T-helper 1 cell treated with Interleukin-12 subunit alpha and Interleukin-12 subunit beta and Interleukin-4 antibody, amounts not matched to agents 30 μg/mL and 1 μg/mL, for 36 hours (primary cell): ENCODE data around the gene NF2.

Source experiments
- H3K27ac Mint-ChIP-seq: one replicate; pipeline ENCODE4 v1.8.0; 2021; ENCODE audit warnings: mild to moderate bottlenecking, mixed read lengths
- H3K27me3 Mint-ChIP-seq: one replicate; pipeline ENCODE4 v1.8.0; 2021; ENCODE audit warnings: low read depth, mixed read lengths
- H3K36me3 Mint-ChIP-seq: one replicate; pipeline ENCODE4 v1.8.0; 2021; ENCODE audit warnings: low read depth, mixed read lengths
- H3K4me1 Mint-ChIP-seq: one replicate; pipeline ENCODE4 v1.8.0; 2021; ENCODE audit warnings: low read depth, mixed read lengths
- H3K4me3 Mint-ChIP-seq: one replicate; pipeline ENCODE4 v1.8.0; 2021; ENCODE audit warnings: mild to moderate bottlenecking, moderate library complexity, mixed read lengths
- H3K9me3 Mint-ChIP-seq: one replicate; pipeline ENCODE4 v1.8.0; 2021; ENCODE audit warnings: mixed read lengths

Gene NF2

DNA sequence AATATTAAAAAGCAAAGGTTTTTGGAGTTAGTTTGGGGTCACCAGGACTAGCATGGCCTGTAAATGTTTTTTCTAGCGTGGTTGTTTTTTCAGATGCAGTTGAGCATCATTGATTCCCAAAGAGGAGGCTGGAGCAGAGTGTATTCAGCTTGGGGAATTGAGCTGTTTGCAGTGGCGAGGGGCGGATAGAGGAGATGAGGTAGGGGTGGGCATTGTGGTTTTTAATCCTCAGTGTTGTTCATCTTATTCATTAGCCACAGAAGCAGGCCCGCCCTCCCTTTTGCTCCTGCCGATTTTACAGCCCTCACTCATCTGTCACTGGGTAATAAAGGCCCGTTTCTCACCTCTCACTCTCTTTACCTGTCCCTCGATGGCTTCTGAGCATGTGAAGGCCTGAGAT, 51.4 kb downstream of the NF2 start:
- H3K27me3 Mint-ChIP-seq, result no peaks in the 10 kb centered on the region
- H3K9me3 Mint-ChIP-seq, result no peaks in the 10 kb centered on the region
- no peak overlapping the region for H3K27ac Mint-ChIP-seq
- H3K36me3 Mint-ChIP-seq, result peaks cover 17% of the 10 kb centered on the region
- no peaks in the 10 kb centered on the region for H3K4me1 Mint-ChIP-seq
- H3K4me3 Mint-ChIP-seq, result no peak overlapping the region

DNA sequence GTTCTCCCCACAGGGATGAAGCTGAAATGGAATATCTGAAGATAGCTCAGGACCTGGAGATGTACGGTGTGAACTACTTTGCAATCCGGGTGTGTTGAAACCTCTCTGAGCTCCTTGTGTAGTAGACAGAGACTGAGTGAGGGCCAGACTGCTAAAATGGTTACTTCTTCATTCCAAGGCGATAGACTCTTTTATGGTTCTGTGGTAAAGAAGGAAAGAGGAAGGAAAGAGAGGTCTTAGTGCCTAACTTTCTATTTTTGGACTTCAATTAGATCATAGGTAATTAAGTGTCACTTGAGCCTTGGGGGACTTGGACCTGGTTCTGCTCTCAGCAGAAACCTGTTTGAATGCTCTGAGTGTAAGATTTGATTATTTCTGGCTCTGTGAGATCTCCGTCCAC, 54.7 kb downstream of the NF2 start:
- no peaks in the 10 kb centered on the region for H3K9me3 Mint-ChIP-seq
- no peaks in the 10 kb centered on the region for H3K4me1 Mint-ChIP-seq
- H3K27ac Mint-ChIP-seq, result no peak overlapping the region
- peaks cover 25% of the 10 kb centered on the region for H3K36me3 Mint-ChIP-seq
- no peaks in the 10 kb centered on the region for H3K27me3 Mint-ChIP-seq
- no peak overlapping the region for H3K4me3 Mint-ChIP-seq

DNA sequence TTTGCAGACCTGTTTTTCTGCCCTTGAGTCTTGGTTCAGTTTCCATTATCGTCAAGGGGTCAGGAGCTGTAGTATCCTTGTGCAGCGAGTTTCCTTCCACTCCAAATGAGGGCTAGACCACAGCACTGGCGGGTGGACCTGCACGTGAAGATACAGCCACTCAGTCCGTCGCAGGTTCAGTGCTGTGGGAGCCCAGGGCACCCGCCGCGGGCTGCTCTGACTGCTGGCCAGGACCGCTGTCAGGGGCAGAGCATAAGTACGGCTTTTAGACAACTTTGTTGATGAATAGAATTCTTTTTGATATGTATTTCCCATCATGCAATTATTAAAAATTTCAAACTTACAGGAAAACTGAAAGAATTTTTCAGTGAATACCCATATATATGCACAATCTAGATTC, 56.6 kb downstream of the NF2 start:
- no peak overlapping the region for H3K27ac Mint-ChIP-seq
- no peaks in the 10 kb centered on the region for H3K27me3 Mint-ChIP-seq
- H3K9me3 Mint-ChIP-seq, result no peaks in the 10 kb centered on the region
- no peaks in the 10 kb centered on the region for H3K4me1 Mint-ChIP-seq
- no peak overlapping the region for H3K4me3 Mint-ChIP-seq
- H3K36me3 Mint-ChIP-seq, result peaks cover 26% of the 10 kb centered on the region

DNA sequence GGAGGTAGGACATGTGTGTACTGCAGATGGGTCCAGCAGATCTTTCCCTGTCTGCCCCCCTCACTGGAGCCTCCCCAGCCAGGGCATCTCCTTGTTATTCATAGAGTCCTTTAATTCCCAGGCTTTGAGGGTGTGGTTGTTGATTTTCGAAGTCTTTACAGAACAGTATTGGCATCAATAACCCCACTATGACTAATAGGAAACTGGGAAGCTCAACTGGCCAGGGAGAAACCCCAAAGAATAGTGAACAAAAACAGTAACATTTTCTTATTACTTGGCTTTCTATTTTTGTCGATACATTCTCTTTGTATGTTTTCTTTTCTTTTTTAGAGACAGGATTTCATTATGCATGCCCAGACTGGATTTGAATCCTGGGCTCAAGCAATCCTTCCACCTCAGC, 57.9 kb downstream of the NF2 start:
- H3K36me3 Mint-ChIP-seq, result peaks cover 26% of the 10 kb centered on the region
- H3K27ac Mint-ChIP-seq, result no peak overlapping the region
- no peak overlapping the region for H3K4me3 Mint-ChIP-seq
- no peaks in the 10 kb centered on the region for H3K9me3 Mint-ChIP-seq
- no peaks in the 10 kb centered on the region for H3K27me3 Mint-ChIP-seq
- H3K4me1 Mint-ChIP-seq, result no peaks in the 10 kb centered on the region

DNA sequence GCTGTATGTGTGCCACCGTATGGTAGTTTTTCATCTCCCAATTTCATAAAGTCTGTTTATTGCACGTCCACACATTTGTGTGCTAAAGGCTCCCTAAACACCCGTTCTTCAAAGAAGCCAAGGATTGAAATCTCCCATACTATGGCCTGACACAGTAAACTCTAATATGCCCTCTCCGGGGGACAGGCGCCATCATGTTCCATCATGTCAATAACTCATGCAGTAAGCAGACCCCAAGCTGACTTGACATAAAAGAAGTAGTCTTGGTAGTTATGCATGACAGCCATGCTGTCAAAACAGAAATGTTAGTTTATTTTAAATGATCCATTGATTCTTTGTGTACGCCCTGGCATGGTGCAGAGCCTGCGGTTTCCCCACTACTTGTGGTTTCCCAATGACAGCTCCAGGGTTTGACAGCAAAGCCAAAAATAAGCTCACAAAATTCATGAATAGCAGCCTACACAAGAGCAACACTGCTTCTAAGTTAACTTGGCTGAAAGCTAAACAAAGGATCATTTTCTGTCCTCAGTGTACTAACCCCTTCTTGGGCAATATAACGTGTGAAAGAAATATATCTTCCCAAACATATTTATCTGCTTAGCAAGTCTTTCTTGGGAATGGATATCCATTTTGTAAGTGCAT, 59.9 kb downstream of the NF2 start:
- no peaks in the 10 kb centered on the region for H3K4me1 Mint-ChIP-seq
- H3K36me3 Mint-ChIP-seq, result peaks cover 25% of the 10 kb centered on the region
- no peak overlapping the region for H3K27ac Mint-ChIP-seq
- H3K27me3 Mint-ChIP-seq, result no peaks in the 10 kb centered on the region
- no peaks in the 10 kb centered on the region for H3K9me3 Mint-ChIP-seq
- H3K4me3 Mint-ChIP-seq, result no peak overlapping the region

DNA sequence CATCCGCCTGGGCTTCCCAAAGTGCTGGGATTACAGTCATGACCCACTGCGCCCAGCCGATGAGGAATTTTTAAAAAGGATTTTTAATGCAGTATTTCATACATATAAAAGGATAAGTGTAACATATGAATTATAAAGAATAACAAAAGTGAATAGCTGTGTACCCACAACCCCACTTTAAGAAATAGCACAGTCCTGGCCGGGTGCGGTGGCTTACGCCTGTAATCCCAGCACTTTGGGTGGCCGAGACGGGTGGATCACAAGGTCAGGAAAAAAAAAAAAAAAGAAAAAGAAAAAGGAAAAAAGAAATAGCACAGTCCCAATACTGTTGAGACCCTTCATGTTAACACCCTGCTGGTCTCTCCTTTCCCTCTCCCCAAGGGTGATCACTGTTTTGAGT, 62.1 kb downstream of the NF2 start:
- H3K27ac Mint-ChIP-seq, result no peak overlapping the region
- no peaks in the 10 kb centered on the region for H3K4me1 Mint-ChIP-seq
- peaks cover 26% of the 10 kb centered on the region for H3K36me3 Mint-ChIP-seq
- H3K4me3 Mint-ChIP-seq, result no peak overlapping the region
- H3K9me3 Mint-ChIP-seq, result no peaks in the 10 kb centered on the region
- no peaks in the 10 kb centered on the region for H3K27me3 Mint-ChIP-seq

DNA sequence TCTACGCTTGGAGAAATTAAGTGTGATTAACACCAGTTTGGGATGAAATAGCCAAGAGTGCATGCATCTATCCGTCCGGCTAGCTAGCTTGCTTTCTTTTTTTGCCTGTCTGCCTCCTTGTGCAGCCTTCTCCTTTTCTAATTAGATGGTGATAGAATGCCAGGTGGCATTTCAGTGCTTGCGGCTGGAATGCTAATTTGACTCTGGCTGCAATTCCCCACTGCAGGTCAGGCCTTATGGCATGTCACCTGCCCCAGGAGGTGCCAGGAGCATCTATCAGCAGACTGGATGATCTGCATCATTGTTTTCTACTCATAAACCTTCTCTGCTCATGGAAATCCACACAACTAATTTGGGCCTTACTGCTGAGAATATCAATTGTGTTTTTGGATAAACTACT, 65.2 kb downstream of the NF2 start:
- H3K27me3 Mint-ChIP-seq, result no peaks in the 10 kb centered on the region

DNA sequence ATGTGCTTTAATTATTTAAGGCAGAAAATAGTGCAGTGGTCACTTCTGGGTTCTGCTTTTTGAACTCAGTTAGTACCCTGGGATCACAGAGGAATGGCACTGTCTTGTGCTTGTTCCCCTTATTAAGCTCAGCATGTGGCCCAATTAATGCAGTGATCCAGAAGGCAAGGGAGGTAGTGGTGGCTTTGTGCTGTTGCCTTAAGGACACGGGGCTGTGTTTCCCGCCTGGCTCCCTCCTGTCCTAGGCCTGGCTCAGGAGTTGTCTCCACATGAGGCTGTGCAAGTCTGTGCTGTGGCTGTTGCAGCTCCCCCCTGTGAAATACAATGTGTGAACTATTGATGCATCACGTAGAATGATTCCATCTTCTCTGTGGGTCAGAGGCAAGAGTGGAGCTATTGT, 67.2 kb downstream of the NF2 start:
- Mint-ChIP-seq H3K9me3 (no peaks in the 10 kb centered on the region), H3K4me3 (no peak overlapping the region), H3K27ac (no peak overlapping the region), H3K36me3 (peaks cover 25% of the 10 kb centered on the region), H3K27me3 (no peaks in the 10 kb centered on the region), H3K4me1 (no peaks in the 10 kb centered on the region)

More for the DNA sequence above, 65.2 kb downstream of the NF2 start:
- Mint-ChIP-seq H3K36me3 (peaks cover 23% of the 10 kb centered on the region), H3K4me1 (no peaks in the 10 kb centered on the region), H3K27ac (no peak overlapping the region), H3K9me3 (no peaks in the 10 kb centered on the region), H3K4me3 (no peak overlapping the region)

DNA sequence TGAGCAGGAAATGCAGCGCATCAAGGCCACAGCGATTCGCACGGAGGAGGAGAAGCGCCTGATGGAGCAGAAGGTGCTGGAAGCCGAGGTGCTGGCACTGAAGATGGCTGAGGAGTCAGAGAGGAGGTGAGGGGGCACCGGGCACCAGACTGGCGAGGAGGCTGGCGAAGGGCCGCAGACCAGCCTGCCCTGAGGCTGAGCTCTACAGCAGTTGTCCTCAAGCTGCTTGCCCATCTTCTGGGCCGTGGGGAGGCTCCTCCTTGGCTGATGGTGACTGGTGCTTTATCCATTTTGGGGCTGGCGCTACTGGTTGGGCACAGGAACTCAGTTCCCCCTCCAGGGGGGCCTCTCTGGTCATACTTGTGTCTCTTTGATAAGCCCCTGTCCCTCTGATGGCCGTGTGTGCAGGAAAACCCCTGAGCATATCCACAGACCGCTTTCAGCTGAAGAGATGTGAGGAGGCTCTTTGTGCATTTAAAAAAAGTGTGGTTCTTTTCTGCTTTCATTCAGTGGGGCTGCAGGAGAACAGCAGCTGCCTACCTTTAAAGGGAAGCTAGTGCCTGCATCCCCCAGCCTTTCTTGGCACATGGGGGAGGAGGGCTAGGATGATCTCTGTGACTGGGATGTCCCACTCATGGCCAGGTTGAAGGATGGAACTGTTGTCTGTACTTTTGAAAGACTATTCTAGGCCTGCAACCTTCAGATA, 70.1 kb downstream of the NF2 start:
- Mint-ChIP-seq H3K4me3 (no peak overlapping the region), H3K9me3 (no peaks in the 10 kb centered on the region), H3K27ac (no peak overlapping the region), H3K27me3 (no peaks in the 10 kb centered on the region), H3K4me1 (no peaks in the 10 kb centered on the region), H3K36me3 (peaks cover 33% of the 10 kb centered on the region)

DNA sequence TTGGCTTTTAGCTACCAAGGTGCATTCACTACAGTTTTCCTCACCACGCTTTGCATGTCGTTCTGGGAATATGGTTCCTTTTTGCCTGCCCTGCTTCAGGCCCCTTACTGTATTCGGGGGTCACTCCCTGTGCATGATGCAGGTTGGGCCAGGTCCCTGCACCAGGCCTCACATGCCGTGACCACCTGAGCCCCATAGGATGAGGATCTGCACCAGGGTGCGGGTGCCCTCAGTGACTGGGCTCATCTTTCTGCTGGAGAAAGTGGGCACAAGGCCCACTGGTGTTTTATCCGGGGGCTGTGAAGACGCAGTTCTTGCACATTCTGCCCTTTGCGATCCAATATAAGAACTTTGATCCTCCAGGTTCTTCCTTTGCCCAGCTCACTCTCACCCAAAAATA, 70.7 kb downstream of the NF2 start:
- no peaks in the 10 kb centered on the region for H3K9me3 Mint-ChIP-seq
- H3K4me3 Mint-ChIP-seq, result no peak overlapping the region
- peaks cover 30% of the 10 kb centered on the region for H3K36me3 Mint-ChIP-seq
- no peaks in the 10 kb centered on the region for H3K27me3 Mint-ChIP-seq
- no peak overlapping the region for H3K27ac Mint-ChIP-seq
- no peaks in the 10 kb centered on the region for H3K4me1 Mint-ChIP-seq

DNA sequence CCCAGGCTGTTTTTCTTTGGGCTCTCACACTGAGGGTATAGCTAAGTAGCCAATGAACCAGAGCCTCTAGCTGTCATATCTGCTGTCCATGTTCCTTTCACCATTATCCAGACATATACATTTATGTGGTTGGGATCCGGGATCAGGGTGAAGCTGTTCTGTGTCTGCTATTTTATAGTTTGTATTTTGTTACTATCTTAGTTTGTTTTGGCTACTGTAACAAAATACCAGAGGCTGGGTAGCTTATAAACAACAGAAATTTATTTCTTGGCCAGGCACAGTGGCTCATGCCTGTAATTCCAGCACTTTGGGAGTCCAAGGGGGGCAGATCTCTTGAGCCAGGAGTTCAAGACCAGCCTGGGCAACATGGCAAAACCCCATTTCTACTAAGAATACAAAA, 75.9 kb downstream of the NF2 start:
- Mint-ChIP-seq H3K4me3 (no peak overlapping the region), H3K4me1 (no peaks in the 10 kb centered on the region), H3K9me3 (no peaks in the 10 kb centered on the region), H3K27ac (no peak overlapping the region), H3K27me3 (no peaks in the 10 kb centered on the region), H3K36me3 (peaks cover 35% of the 10 kb centered on the region)

DNA sequence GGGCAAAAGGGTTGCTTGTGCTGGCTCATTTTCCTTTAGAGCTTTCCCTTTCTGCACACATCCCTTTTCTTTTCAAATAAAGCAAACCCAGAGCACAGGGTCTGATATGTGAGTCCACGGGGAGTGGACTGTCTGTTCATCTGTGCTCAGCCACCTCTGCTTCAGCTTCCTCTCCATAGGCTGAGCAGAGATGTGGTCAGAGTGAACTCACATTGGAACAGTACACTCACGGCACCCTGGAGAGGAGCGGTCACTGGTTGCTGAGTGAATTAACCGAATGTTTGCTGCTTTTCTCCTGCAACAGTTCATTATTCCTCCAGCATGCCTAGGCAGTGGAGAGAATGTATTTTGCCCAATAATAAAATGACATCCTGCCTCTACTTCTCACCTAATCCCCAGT, 80.1 kb downstream of the NF2 start:
- Mint-ChIP-seq H3K4me3 (no peak overlapping the region), H3K9me3 (no peaks in the 10 kb centered on the region), H3K27ac (no peak overlapping the region), H3K4me1 (no peaks in the 10 kb centered on the region), H3K36me3 (peaks cover 24% of the 10 kb centered on the region), H3K27me3 (no peaks in the 10 kb centered on the region)

DNA sequence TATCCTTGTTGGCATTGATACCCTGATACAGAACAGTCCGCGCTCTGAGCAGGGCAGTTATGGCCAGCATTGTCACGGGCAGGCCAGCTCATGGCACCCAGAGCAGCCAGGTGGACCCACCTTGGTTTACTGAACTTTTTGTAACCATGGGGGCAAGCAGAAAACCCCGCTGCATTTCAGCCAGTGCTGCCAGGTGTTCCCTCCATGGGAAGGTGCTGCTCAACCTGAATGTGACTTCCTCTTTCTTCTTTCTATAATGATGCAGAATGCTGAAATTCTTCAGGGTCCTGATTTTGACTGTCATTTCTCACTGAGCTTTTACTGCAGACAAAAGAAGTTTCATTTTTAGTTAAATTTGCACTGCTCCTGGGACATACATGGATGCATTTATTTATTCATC, 80.8 kb downstream of the NF2 start:
- Mint-ChIP-seq H3K27me3 (no peaks in the 10 kb centered on the region), H3K27ac (no peak overlapping the region), H3K4me1 (no peaks in the 10 kb centered on the region), H3K9me3 (no peaks in the 10 kb centered on the region), H3K36me3 (peaks cover 23% of the 10 kb centered on the region), H3K4me3 (no peak overlapping the region)

DNA sequence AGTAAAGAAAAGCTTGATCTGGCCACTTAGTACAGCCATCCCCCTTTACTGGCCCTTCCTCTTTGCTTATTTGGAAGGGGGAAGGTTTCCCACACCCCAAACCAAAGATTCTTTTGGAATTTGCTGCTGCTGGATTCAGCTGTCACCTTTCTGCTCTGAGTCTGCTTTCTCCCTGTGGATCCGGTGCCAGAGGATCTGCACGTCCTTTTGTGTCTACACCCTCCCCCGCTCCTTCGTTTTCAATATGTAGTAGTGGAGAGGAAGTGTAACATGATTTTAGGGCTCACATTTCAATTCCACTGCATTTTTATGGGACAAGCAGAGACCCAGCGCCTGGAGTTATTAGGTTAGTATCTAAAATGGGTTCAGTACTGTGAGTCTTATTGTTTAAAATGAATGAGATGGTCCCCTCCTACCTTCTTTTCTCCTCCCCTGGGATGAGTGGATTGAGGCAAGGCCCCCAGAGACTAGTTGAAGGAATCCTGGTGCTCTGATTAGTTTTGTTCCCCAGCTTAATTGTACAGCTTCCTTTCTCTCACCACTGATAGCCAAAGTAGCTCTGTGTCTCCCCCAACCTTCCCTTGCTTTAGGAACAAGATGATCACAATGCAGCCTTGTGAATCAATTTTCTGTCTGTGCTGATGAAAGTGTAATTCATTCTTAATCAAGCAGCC, 85.9 kb downstream of the NF2 start:
- H3K9me3 Mint-ChIP-seq, result no peaks in the 10 kb centered on the region
- H3K4me1 Mint-ChIP-seq, result no peaks in the 10 kb centered on the region
- no peak overlapping the region for H3K4me3 Mint-ChIP-seq
- no peaks in the 10 kb centered on the region for H3K27me3 Mint-ChIP-seq
- no peak overlapping the region for H3K27ac Mint-ChIP-seq
- H3K36me3 Mint-ChIP-seq, result peaks cover 12% of the 10 kb centered on the region

DNA sequence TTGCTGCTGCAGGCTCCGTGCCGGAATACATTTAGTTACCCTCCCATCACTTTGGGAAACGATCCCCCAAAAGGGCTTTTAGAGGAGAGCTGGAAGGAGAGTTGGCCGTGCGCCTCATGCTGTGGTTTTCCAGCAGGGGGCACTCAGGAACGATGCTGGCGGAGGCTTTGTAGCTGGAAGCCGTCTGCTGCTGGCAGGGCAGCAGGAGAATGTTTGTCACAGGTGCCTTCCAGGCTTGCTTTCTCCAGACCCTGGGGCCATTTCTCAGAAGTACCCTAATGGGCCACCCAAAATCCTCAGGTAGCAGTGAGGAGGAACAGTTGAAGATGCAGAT, 86.4 kb downstream of the NF2 start:
- no peak overlapping the region for H3K27ac Mint-ChIP-seq
- H3K36me3 Mint-ChIP-seq, result peaks cover 12% of the 10 kb centered on the region
- H3K4me1 Mint-ChIP-seq, result no peaks in the 10 kb centered on the region
- H3K4me3 Mint-ChIP-seq, result no peak overlapping the region
- H3K27me3 Mint-ChIP-seq, result no peaks in the 10 kb centered on the region
- H3K9me3 Mint-ChIP-seq, result no peaks in the 10 kb centered on the region
